Measurements from ENCODE around the gene NUB1.

Gene NUB1

GRCh38 chr7:151315038-151315655, 26.5 kb upstream of the NUB1 start:
- peak; percentile 86 for FAIRE-seq

DNA sequence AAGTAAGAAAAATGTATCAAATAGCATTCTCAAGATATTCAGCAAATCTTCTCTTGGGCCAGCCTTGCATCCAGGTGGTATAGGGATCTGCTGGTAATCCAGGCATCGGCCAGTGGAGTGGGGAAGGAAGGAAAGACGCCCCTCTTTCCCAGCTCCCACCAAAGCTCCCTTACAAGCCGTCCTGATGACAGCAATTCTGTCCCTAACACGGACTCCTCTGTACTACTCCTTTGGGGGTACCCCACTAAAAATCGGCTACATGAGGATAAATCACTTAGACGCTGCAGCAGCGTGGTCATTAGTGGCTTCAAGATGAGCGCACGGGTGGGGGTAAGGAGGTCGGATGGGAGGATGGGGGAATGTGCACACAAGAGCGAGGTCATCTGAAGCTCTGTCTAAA, 24.7 kb upstream of the NUB1 start:
- no peak for FAIRE-seq

DNA sequence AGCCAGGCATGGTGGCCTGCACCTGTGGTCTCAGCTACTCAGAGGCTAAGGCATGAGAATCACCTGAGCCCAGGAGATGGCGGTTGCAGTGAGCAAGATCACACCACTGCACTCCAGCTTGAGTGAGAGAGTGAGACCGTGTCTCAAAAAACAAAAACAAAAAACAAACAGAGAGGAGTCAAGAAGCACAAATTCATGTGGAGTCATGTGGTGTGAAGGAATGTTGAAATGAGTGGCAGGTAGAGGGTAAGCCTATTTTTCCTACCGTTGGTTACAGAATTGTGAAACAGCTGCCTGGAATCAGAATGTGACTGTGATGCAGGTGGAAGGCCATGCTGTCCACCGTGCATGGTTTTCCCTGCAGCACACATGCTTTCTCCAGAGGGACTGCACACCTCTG, 23.7 kb upstream of the NUB1 start:
- FAIRE-seq: no peak

DNA sequence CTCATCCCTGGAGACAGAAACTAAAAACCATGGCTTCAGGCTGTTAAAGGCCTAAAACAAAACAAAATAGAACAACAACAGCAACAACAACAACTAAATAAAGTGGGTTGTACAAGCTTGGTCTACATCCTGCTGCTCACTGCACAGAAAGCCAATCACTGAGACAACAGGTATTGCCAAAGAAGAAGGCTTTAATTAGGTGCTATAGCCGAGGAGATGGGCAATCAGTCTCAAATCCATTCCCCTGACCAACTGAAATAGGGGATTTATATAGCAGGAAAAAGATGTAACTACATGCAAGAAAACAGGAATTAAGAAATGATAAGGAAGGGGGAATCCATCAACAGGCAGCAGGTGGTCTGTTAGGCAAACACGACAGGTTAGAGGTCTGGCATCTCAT, 22.4 kb upstream of the NUB1 start:
- no peak for FAIRE-seq

GRCh38 chr7:151320263-151320845, 21.3 kb upstream of the NUB1 start:
- no peak for FAIRE-seq

GRCh38 chr7:151321341-151321740, 20.3 kb upstream of the NUB1 start:
- FAIRE-seq: no peak

- FAIRE-seq: no peak
These were observed 18.7 kb upstream of the NUB1 start for GRCh38 chr7:151322906-151323305.

GRCh38 chr7:151327022-151327421, 14.6 kb upstream of the NUB1 start:
- no peak for FAIRE-seq

- FAIRE-seq: no peak
These were observed 14.0 kb upstream of the NUB1 start for GRCh38 chr7:151327659-151328058.

GRCh38 chr7:151330181-151330580, 11.4 kb upstream of the NUB1 start:
- no peak for FAIRE-seq

DNA sequence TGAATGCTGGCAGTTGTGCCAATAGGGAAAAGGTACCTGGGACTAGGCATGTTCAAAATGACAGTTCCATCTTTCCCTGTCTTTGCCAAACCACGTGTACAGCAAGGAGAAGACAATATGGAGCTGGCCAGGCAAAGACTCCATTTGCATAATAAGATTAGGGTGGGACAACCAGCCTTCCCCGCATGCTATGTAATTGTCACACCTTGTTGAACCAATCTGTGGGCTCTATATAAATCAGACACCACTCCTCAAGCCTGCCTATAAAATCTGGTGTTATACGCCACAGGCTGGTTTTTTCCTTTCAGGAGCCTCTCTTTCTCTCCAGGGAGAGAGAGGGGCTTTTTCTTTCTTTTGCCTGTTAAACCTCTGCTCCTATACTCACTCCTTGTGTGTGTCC, 11.0 kb upstream of the NUB1 start:
- FAIRE-seq: no peak

GRCh38 chr7:151334628-151335027, 7.0 kb upstream of the NUB1 start:
- FAIRE-seq: no peak

- no peak for FAIRE-seq
These were observed 5.4 kb upstream of the NUB1 start for GRCh38 chr7:151336027-151336708.

GRCh38 chr7:151337346-151337745, 4.3 kb upstream of the NUB1 start:
- FAIRE-seq: no peak

- FAIRE-seq: no peak
These were observed 2.8 kb upstream of the NUB1 start for GRCh38 chr7:151338809-151339208.

DNA sequence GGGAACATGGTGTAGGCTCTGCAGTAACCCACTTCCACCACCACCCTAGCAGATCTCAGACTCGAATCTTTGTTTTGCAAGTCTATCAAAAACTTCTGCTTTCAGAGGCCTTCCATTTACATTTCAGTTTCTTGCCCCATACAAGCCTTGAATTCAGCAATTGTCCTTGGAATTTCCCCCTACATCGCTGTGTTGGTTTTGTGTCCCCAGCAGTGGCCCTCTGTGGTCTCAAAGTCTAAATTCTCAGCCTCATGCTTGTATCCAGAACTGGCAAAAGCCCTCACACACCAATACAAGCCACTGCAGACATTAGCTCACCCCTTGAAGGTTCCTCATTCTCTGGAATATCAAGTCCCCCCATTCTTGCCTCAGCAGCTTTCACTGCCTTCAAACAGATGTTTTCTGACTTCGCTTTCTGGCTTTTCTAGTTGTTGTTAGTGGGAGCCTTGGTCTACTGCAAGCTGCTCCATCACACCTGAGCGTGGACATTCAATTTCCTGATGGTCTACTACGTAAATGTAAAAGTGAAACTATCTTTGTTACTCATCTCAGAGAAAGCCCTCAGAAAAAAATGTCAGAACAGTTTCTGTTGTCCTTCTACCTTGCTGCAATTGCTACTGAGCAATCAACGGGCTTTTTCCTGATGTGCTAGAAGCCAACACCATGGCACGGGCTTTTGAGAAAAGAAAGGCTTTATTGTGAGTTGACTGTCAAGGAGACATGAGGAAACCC, 1.8 kb upstream of the NUB1 start:
- no peak for FAIRE-seq

DNA sequence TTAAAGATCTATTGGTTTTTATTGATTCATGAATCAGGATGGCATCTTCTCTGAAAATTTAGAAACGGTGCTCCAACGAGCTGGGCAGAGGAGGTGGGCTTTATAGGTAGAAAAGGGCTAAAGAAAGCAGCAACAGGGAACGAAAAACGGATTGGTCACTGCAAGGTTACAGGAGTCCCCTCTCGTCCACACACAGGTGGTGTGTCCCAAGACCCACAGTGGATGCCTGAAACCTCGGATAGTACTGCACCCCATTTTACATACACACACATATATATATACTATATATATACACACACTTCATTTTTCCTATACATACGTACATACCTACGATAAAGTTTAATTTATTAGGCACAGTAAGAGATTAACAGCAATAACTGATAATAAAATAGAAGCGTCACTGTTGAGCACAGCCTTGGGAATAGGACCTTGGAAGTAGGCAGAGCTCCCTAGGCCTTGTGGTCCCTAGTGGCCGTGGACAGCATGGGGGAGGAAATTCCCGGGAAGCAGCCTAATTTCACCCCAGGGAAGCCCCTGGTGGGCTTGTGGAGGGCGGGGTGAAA, 737 bp upstream of the NUB1 start:
- FAIRE-seq: no peak

DNA sequence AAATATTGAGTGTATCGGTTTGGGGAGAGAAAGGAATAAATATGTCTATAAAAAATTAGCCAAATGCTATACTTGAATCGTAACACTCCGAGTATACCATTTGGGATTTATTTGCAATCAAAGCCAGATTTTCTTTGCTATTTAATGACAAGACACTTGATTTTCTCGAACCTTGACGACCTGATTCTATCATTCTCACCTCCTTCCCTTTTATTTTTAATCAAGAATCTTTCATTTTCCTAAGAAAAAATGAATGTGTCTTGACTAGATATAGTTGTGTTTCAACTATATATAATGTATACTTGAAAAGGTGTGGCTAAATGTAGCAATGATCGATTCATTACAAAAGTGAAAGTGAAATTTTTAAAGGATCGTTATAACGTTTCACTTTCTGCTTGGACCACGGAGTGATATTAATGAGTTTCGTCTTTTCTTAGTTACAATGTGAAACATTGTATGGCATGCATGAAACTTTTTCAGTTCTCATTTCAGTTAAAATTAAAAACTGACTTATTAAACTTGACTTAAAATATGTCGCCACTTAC, 562 bp downstream of the NUB1 start:
- FAIRE-seq: no peak

DNA sequence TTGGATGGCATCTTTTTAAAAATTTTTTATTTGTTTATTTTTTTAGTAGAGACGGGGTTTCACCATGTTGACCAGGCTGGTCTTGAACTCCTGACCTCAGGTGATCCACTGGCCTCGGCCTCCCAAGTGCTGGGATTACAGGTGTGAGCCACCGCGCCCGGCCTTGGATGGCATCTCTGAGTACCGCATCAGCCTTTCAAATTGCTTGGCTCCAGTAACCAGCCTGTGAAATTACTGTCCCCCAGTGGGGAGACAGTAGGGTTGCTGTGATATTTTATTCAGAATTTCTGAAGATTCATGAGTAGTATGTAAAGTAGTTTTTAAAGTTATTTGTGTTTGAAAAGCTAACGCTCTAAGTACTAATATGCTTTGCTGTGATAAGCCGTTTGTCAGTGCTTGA, 1.2 kb downstream of the NUB1 start:
- FAIRE-seq: no peak

DNA sequence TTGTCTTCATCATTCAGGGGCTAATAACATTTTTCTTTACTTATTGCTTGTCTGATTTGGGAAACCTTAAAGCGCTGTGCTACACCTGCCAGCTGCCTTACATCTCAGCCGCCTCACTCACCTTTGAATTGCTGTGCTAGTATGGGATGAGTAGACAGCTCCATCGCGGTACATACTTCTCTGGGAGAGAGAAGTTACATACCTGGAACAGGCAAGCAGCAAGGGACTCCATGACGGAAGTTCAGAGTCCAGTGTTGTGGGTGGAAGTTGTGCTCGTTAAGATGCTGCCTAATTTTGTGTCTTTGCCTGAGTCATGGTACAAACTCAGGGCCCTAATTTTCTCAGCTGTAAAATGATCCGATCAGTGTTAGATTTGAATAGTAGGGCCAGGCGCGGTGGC, 1.9 kb downstream of the NUB1 start:
- no peak for FAIRE-seq

DNA sequence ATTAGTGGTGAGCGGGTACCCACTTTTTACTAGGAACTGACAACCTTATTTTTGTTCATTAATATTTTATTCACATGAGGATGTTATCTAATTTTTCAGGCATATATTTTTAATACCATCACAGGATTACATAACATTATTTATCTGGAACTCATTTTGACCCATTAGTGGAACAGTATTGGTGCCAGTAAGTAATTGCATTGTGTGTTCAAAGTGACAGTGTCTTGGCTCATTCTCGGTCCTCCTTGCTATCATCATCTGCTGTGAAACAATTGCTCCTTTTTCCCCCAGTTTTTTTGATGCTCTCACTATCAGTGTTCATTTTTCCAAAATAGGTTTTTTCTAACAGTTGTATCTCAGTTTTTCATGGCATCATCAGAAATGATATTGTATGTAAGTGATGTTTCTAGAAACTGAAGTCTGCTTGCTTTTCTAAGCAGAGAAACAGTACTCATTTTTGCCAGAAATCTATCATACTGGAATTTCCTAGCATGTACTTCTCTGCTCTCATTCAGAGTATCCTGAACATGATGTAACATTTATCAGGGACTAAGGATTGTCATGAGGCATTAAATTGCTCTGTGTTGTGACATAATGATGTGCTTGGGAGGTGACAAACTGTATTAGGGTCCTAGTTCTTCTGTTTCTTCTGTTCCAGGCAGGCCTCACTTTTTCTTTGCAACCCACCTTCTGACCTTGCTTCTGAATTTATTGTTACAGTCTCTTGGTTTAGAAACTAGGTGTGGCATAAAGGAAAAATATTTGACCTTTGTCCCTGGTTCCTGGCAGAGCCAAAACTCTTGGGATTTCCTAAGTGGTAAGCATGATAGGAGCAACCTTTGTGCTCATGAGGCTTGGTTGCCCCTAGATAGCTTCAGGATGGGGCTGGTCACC, 4.2 kb downstream of the NUB1 start:
- no peak for FAIRE-seq

- no peak for FAIRE-seq
These were observed 4.8 kb downstream of the NUB1 start for GRCh38 chr7:151346470-151346769.

Data from G401.6 (cell line).